IPS-15b (cell line): ENCODE results near the gene LILRB4.

ENCODE experiments used
- H3K27me3 ChIP-seq: one replicate; pipeline ENCODE4 v1.6.1; 2013; ENCODE audit warnings: low read length; ENCODE audit not compliant: control insufficient read depth, insufficient read depth
- H3K36me3 ChIP-seq: one replicate; pipeline ENCODE4 v1.6.1; 2013; ENCODE audit warnings: low read length; ENCODE audit not compliant: control insufficient read depth, insufficient read depth
- H3K4me1 ChIP-seq: one replicate; pipeline ENCODE4 v1.6.1; 2013; ENCODE audit warnings: mild to moderate bottlenecking, low read length; ENCODE audit not compliant: control insufficient read depth, insufficient read depth
- H3K4me3 ChIP-seq: one replicate; pipeline ENCODE4 v1.5.1; 2013; ENCODE audit warnings: low read depth, low read length
- H3K9ac ChIP-seq: one replicate; pipeline ENCODE4 v1.6.1; 2013; ENCODE audit warnings: low read depth, mild to moderate bottlenecking, low read length
- H3K9me3 ChIP-seq: one replicate; pipeline ENCODE4 v1.6.1; 2013; ENCODE audit warnings: mild to moderate bottlenecking, low read length; ENCODE audit not compliant: control insufficient read depth, insufficient read depth

LILRB4 gene

GRCh38 chr19:54654447-54655321, 8.1 kb upstream of the LILRB4 start:
- H3K4me1 ChIP-seq: no peaks in the 10 kb centered on the region
- no peaks in the 10 kb centered on the region for H3K27me3 ChIP-seq
- no peak overlapping the region for H3K4me3 ChIP-seq
- H3K9ac ChIP-seq: no peak overlapping the region
- no peaks in the 10 kb centered on the region for H3K36me3 ChIP-seq
- H3K9me3 ChIP-seq: peaks cover 3% of the 10 kb centered on the region

- H3K27me3 ChIP-seq: no peaks in the 10 kb centered on the region
- no peak overlapping the region for H3K9ac ChIP-seq
- peaks cover 13% of the 10 kb centered on the region for H3K9me3 ChIP-seq
- H3K4me1 ChIP-seq: no peaks in the 10 kb centered on the region
- no peak overlapping the region for H3K4me3 ChIP-seq
- no peaks in the 10 kb centered on the region for H3K36me3 ChIP-seq
Observed at GRCh38 chr19:54659300-54659699, 3.5 kb upstream of the LILRB4 start.

DNA sequence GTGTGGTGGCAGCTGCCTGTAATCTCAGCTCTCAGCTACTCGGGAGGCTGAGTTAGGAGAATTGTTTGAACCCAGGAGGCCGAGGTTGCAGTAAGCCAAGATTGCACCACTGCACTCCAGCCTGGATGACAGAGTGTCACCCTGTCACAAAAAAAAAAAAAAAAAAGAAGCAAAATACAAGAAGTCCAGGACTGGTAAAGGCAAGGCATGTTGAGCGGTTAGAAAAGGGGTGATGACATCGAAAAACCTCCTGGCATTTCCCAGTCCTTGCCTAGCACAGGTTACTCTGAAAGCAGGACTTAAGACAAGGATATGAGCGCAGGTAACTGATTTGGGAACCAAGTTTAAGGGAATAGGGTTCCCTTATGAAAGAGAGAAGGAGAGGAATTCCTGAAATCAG, 2.5 kb upstream of the LILRB4 start:
- H3K4me1 ChIP-seq: no peaks in the 10 kb centered on the region
- peaks cover 16% of the 10 kb centered on the region for H3K9me3 ChIP-seq
- H3K9ac ChIP-seq: no peak overlapping the region
- H3K27me3 ChIP-seq: no peaks in the 10 kb centered on the region
- no peak overlapping the region for H3K4me3 ChIP-seq
- no peaks in the 10 kb centered on the region for H3K36me3 ChIP-seq

DNA sequence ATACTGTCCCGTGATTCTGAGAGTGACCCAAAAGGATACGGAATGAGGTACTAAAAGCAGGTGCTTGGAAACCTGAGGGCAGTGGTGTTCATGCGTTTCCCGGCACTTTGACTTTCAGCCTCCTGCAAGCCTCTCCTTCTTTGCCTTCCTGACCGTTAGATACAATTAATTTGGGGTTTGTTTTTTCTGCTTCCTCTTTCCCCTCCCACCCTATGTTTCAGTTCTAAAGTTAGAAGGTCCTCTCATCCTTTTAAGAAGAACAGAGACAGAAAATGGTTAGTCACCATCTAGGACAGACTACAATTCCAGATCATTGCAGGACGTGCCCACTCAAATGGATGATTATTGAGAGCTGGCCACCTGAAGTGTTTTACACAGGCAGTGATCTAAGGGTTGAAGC, 1.8 kb upstream of the LILRB4 start:
- Histone ChIP-seq H3K27me3 (no peaks in the 10 kb centered on the region), H3K9ac (no peak overlapping the region), H3K9me3 (peaks cover 16% of the 10 kb centered on the region), H3K4me3 (no peak overlapping the region), H3K36me3 (no peaks in the 10 kb centered on the region), H3K4me1 (no peaks in the 10 kb centered on the region)

DNA sequence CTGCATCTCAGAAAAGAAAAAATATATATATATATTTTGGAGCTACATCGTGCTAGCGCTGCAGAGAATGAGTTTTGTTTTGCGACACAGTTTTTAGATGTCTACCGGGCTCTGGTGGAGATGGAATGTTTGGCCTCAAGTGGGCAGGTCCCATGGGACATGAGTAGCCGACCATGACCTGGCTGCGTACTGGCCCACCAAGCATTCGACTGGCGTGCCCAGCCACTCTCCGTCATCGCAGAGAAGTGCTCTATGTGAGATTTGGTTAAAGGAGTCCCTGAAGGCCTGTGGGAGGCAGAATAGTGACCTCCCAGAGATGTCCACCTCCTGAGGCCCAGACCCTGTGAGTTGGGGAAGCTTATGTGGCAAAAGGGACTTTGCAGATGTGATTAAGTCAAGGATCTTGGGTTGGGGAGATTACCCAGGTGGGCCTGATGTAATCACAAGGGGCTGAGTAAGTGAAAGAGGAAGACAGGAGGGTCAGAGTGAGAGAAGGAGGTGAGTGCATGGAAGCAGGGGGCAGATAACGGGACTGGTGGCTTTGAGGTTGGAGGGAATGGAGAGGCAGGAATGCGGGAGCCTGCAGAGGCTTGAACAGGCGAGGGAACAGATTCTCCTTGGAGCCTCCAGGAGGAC, 821 bp upstream of the LILRB4 start:
- no peaks in the 10 kb centered on the region for H3K4me1 ChIP-seq
- H3K4me3 ChIP-seq: no peak overlapping the region
- H3K9me3 ChIP-seq: peaks cover 16% of the 10 kb centered on the region
- no peak overlapping the region for H3K9ac ChIP-seq
- H3K27me3 ChIP-seq: no peaks in the 10 kb centered on the region
- H3K36me3 ChIP-seq: no peaks in the 10 kb centered on the region

DNA sequence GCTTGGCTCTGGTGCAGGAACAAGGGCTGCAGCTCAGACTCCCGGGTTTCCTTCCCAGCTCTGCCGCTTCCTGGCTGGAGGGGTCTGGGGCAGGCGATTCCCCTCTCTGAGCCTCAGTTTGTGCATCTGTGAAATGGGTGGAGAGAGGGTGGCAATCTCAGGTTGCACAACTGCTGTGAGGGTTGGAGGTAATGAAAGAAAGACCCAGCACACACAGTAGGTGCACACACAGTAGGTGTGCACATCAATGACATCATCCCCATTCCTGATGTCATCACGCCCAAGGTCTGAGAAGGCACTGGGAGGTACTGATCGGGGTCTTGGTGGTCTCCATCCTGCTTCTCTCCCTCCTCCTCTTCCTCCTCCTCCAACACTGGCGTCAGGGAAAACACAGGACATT, 2.7 kb downstream of the LILRB4 start:
- H3K4me3 ChIP-seq: no peak overlapping the region
- H3K27me3 ChIP-seq: no peaks in the 10 kb centered on the region
- H3K9ac ChIP-seq: no peak overlapping the region
- H3K4me1 ChIP-seq: no peaks in the 10 kb centered on the region
- no peaks in the 10 kb centered on the region for H3K36me3 ChIP-seq
- H3K9me3 ChIP-seq: peaks cover 16% of the 10 kb centered on the region

- Histone ChIP-seq H3K27me3 (no peaks in the 10 kb centered on the region), H3K9me3 (peaks cover 17% of the 10 kb centered on the region), H3K36me3 (no peaks in the 10 kb centered on the region), H3K4me3 (no peak overlapping the region), H3K4me1 (no peaks in the 10 kb centered on the region), H3K9ac (no peak overlapping the region)
Observed at GRCh38 chr19:54667217-54667616, 4.4 kb downstream of the LILRB4 start.

DNA sequence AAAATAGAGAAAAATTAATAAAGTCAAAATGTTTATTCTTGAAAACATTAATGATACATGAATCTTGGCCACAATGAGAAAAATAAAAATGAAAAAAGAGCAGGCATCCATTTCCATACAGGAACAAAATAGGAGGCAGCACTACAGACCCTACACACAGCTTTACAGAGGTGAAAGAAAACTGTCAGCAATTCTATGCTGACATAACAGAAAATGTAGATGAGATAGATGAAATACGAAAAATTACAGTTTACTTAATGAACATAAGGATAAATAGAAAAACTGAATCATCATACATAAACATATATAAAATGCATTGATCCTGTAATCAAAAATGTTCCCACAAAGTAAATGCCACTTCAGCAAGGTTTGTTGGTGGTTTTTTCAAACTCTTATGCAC, 5.6 kb downstream of the LILRB4 start:
- Histone ChIP-seq H3K36me3 (no peaks in the 10 kb centered on the region), H3K9ac (no peak overlapping the region), H3K4me1 (no peaks in the 10 kb centered on the region), H3K9me3 (peaks cover 11% of the 10 kb centered on the region), H3K4me3 (no peak overlapping the region), H3K27me3 (no peaks in the 10 kb centered on the region)

DNA sequence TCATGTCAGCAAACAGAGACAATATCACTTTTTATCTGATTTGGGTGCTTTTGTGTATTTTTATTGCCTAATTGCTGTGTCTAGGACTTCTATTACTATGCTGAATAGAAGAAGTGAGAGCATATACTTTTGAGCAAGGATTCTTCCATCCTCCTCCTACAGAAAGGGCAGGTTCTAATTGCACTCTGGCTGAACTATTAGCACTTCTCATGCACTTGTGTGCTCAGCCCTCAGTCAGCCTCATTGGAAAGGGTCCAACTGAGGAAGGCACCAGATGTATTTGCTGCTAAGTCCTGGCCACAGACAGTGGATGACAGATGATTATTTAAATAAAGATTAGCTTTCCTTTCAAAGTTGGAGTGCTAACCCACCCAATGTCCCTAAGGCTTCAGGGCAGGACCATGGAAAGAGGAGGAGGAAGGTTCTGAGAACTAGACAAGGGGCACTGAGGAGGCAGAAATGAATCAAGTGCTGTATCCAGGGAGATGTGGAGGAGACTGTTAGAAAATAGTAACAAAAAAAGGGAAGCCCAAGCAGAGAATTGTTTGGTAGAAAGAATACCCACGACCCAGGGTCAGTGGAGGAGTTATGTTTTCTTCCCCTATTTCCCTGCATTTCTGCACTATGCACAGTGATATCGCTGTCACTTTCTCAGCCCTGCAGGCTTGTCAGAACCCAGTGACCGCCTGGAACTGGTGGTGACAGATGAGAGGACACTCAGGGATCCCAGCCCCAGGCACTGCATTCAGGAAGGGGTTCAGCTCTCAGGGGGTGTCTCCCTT, 8.0 kb downstream of the LILRB4 start:
- Histone ChIP-seq H3K27me3 (no peaks in the 10 kb centered on the region), H3K36me3 (no peaks in the 10 kb centered on the region), H3K9ac (no peak overlapping the region), H3K9me3 (peaks cover 5% of the 10 kb centered on the region), H3K4me3 (no peak overlapping the region), H3K4me1 (no peaks in the 10 kb centered on the region)

DNA sequence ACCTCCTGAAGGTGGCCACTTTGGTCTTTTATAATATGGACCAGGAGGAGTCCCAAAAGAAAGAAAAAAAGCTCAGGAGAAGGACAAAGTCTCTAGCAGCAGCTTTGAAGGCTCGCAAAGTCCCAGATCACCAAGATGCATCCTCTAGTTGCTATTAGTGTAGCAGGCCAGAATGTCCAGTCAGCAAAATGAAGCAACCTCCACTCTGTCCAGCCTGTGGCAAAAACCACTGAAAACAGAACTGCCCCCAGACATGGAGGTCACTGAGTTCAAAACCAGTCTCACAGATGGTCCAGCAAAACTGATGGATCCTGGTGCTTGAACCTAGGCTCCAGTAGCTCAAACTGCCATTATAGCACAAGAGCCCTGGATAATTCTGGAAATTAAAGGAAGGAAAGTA, 10.4 kb downstream of the LILRB4 start:
- no peaks in the 10 kb centered on the region for H3K4me1 ChIP-seq
- peaks cover 5% of the 10 kb centered on the region for H3K9me3 ChIP-seq
- H3K36me3 ChIP-seq: no peaks in the 10 kb centered on the region
- H3K4me3 ChIP-seq: no peak overlapping the region
- H3K9ac ChIP-seq: no peak overlapping the region
- H3K27me3 ChIP-seq: no peaks in the 10 kb centered on the region

DNA sequence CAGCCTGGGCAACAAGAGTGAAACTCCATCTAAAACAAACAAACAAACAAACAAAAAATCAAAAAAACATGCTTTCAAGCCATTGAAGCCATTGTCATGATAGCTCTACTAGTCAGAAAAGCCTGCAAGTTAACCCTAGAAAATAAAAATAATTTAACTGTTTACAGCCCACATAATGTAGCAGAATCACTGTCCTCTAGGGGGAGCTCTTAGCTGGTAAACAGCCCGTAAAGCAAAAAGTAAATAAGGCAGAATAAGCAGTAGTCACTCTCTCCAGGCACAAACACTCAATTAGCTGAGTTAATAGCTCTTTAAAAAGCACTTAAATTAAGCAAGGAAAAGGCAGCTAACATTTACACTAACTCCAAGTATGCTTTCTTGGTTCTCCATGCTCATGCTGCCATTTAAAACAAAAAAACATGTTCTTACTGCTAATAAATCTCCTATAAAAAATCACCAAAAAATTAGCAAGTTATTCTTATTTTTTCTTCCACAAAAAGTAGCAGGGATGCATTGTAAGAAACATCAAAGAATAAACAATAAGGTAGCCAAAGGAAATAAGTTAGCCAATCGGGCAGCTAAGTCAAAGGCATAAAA, 11.3 kb downstream of the LILRB4 start:
- peaks cover 5% of the 10 kb centered on the region for H3K9me3 ChIP-seq
- H3K4me3 ChIP-seq: no peak overlapping the region
- H3K27me3 ChIP-seq: no peaks in the 10 kb centered on the region
- no peak overlapping the region for H3K9ac ChIP-seq
- H3K4me1 ChIP-seq: no peaks in the 10 kb centered on the region
- H3K36me3 ChIP-seq: no peaks in the 10 kb centered on the region
